CD14-positive monocyte (primary cell): ENCODE measurements around the gene ATRN. TPM values are rescaled to one million over a fixed set of nuclear protein-coding genes. Genes with fewer than 3 reads are reported as not detected.

Source experiments
- DNase-seq, 3 donors: peaks; one replicate each; pipeline ENCODE4 v3.0.0-alpha.2; 2011 to 2022
- H2AFZ ChIP-seq: 2 replicates; pipeline ENCODE4 v1.6.0; 2012; ENCODE audit warnings: mild to moderate bottlenecking, low read depth, low read length, inconsistent platforms; ENCODE audit not compliant: insufficient read depth, poor library complexity, severe bottlenecking
- H3K27ac ChIP-seq, 2 donors: 1 replicate in 1 of 2; 2 replicates in 1 of 2; pipeline ENCODE4 v1.5.1; 2012 to 2013; ENCODE audit warnings: low read length in 2 of 2, control low read depth in 1 of 2, inconsistent platforms in 1 of 2, low read depth in 1 of 2, mild to moderate bottlenecking in 1 of 2
- H3K27me3 ChIP-seq, 2 donors: one replicate each; pipeline versions ENCODE4 v1.6.0 to v1.6.1; 2011 to 2013; ENCODE audit warnings: low read length in 2 of 2; ENCODE audit not compliant: control insufficient read depth in 2 of 2, insufficient read depth in 2 of 2
- H3K36me3 ChIP-seq, 2 donors: replicated peaks in 1 of 2; 1 replicate in 1 of 2; 2 replicates in 1 of 2; pipeline versions ENCODE4 v1.5.1 to v1.6.1; 2012 to 2013; ENCODE audit warnings: low read length in 2 of 2, control low read depth in 1 of 2, inconsistent platforms in 1 of 2, mild to moderate bottlenecking in 1 of 2; ENCODE audit not compliant: insufficient read depth in 2 of 2, control insufficient read depth in 1 of 2
- H3K4me1 ChIP-seq, 2 donors: 1 replicate in 1 of 2; 2 replicates in 1 of 2; pipeline versions ENCODE4 v1.5.1 to v1.6.1; 2012 to 2013; ENCODE audit warnings: low read length in 2 of 2, control low read depth in 1 of 2, inconsistent platforms in 1 of 2, mild to moderate bottlenecking in 1 of 2, moderate library complexity in 1 of 2; ENCODE audit not compliant: insufficient read depth in 2 of 2, control insufficient read depth in 1 of 2
- H3K4me2 ChIP-seq: replicated peaks from 2 replicates; pipeline ENCODE3; 2012; ENCODE audit warnings: low read length, moderate library complexity, mild to moderate bottlenecking; ENCODE audit not compliant: poor library complexity, severe bottlenecking; ENCODE audit errors: extremely low read depth
- H3K4me3 ChIP-seq, 3 experiments: fragments of 200-600 bp in 1 of 3; sonication (generic) in 1 of 3; replicated peaks in 1 of 3; 1 replicate in 2 of 3; 2 replicates in 1 of 3; pipeline ENCODE4 v1.5.1; 2011 to 2013; ENCODE audit warnings: low read length in 3 of 3, mild to moderate bottlenecking in 3 of 3, control low read depth in 2 of 3, low read depth in 2 of 3, inconsistent platforms in 1 of 3, moderate library complexity in 1 of 3
- H3K79me2 ChIP-seq: 2 replicates; pipeline ENCODE4 v1.6.0; 2012; ENCODE audit warnings: mild to moderate bottlenecking, control low read depth, inconsistent platforms, low read length, moderate library complexity; ENCODE audit not compliant: insufficient read depth
- H3K9ac ChIP-seq: 2 replicates; pipeline ENCODE4 v1.6.0; 2017; ENCODE audit warnings: low read length, mild to moderate bottlenecking; ENCODE audit not compliant: insufficient read depth, poor library complexity, severe bottlenecking
- H3K9me3 ChIP-seq, 2 donors: replicated peaks in 1 of 2; 1 replicate in 1 of 2; 2 replicates in 1 of 2; pipeline versions ENCODE4 v1.5.1 to v1.6.1; 2012 to 2013; ENCODE audit warnings: low read length in 2 of 2, control low read depth in 1 of 2; ENCODE audit not compliant: control insufficient read depth in 1 of 2, insufficient read depth in 1 of 2
- H4K20me1 ChIP-seq: 2 replicates; pipeline ENCODE4 v1.6.0; 2012; ENCODE audit warnings: mild to moderate bottlenecking, low read length, control low read depth, moderate library complexity; ENCODE audit not compliant: insufficient read depth
- H3K27ac Mint-ChIP-seq, 7 donors: one replicate each; pipeline ENCODE4 v1.8.0; 2020; ENCODE audit warnings: mild to moderate bottlenecking in 7 of 7, mixed read lengths in 7 of 7, moderate library complexity in 6 of 7, inconsistent platforms in 2 of 7
- H3K27me3 Mint-ChIP-seq, 3 donors: one replicate each; pipeline ENCODE4 v1.8.0; 2021 to 2022; ENCODE audit warnings: low read depth in 3 of 3, mild to moderate bottlenecking in 3 of 3, mixed read lengths in 3 of 3, moderate library complexity in 3 of 3, inconsistent platforms in 1 of 3
- H3K36me3 Mint-ChIP-seq, 2 donors: one replicate each; pipeline ENCODE4 v1.8.0; 2020; ENCODE audit warnings: mixed read lengths in 2 of 2, inconsistent platforms in 1 of 2, mild to moderate bottlenecking in 1 of 2
- H3K4me1 Mint-ChIP-seq: one replicate; pipeline ENCODE4 v1.8.0; 2020; ENCODE audit warnings: mild to moderate bottlenecking, mixed read lengths
- H3K4me3 Mint-ChIP-seq, 2 donors: one replicate each; pipeline ENCODE4 v1.8.0; 2020; ENCODE audit warnings: mild to moderate bottlenecking in 2 of 2, mixed read lengths in 2 of 2, moderate library complexity in 1 of 2
- H3K9me3 Mint-ChIP-seq, 7 donors: one replicate each; pipeline ENCODE4 v1.8.0; 2020 to 2022; ENCODE audit warnings: mixed read lengths in 7 of 7, mild to moderate bottlenecking in 6 of 7, moderate library complexity in 6 of 7, inconsistent platforms in 2 of 7
- WGBS: methylation state at CpG from one replicate; pipeline ENCODE4 v1.1.5; 2013; ENCODE audit warnings: missing lambda C conversion rate; ENCODE audit not compliant: insufficient coverage; 5-methylcytosine and 5-hydroxymethylcytosine counted together
- intact Hi-C, 2 donors: fragments of 100-400 bp; cut with micrococcal nuclease; formaldehyde crosslinking; loops; one replicate each; pipeline versions ENCODE4 v1.15.0 to v1.15.1; 2023
- polyA plus RNA-seq, 3 donors: library from polyadenylated mRNA; depleted of rRNA in 1 of 3; unstranded in 2 of 3; stranded (reverse) in 1 of 3; fragments of 300-500 nt in 2 of 3; fragments of >200 nt in 1 of 3; fragmentation: Illumina TruSeq in 2 of 3; gene quantifications; 1 replicate in 2 of 3; 2 replicates in 1 of 3; pipeline ENCODE4 v1.2.3, GENCODE V29; 2012 to 2021
- TF ChIP-seq, protein P1 (sequence below): fragments of 200-600 bp; IDR thresholded peaks from one replicate; pipeline ENCODE4 v1.8.0; 2022; ENCODE audit warnings: antibody characterized with exemption, mild to moderate bottlenecking

The ATRN gene
- polyA plus RNA-seq, 3 donors = 10.2 to 17.4 (median 11.5) TPM

DNA sequence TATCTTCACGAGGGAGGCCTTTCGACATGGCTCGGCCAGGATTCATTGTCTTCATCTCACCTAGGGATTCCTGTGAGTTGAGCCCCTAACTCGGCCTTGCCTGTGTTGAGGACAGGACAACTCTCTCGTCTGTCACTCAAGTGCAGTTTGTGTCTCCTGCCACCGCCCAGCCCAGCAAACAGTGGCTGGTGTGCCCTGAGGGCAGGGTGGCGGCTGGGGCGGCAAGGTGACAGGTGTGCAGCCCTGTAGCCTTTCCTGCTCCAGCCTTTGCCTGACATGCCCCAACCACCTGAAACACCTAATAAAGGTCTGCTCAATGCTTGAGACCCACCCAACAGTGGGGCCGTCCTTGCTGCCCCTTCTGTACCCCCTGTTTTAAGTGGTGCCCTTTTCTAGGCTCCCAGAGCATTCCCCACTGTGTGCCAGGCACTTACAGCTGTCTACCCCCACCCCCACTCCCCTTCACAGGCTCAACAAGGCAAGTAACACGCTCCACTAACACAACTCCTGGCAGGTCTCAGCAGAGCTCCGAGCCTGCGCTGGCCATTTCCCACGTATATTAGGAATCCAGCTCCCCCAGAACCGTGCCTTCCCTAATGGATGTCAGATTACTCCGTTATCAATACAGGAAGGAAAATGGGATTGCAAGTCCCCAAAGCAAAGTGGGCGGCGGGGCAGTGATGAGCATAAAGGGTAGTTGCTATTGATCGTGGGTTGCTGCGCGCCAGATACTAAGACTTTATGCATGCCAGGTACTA lies 174.7 kb downstream of the ATRN start:
- Histone ChIP-seq H3K4me3 (no peak overlapping the region), H3K27me3 (no peaks in the 10 kb centered on the region), H3K9me3 (no peaks in the 10 kb centered on the region), H3K4me1 (no peaks in the 10 kb centered on the region), H3K36me3 (peaks cover 56 to 89% of the 10 kb centered on the region in 2 donors), H3K27ac (no peak overlapping the region), H3K79me2 (no peaks in the 10 kb centered on the region), H3K4me2 (no peak overlapping the region), H3K9ac (no peak overlapping the region), H4K20me1 (no peaks in the 10 kb centered on the region), H2AFZ (no peak overlapping the region)
- DNase-seq = no peak
- Mint-ChIP-seq H3K27ac (no peak overlapping the region), H3K27me3 (no peaks in the 10 kb centered on the region), H3K4me3 (no peak overlapping the region), H3K9me3 (no peaks in the 10 kb centered on the region), H3K4me1 (no peaks in the 10 kb centered on the region), H3K36me3 (peaks cover 79 to 86% of the 10 kb centered on the region in 2 donors)
- intact Hi-C loops = no loop called here
- 99% methylated on average over 13 of the region's 20 CpGs for WGBS
- TF ChIP-seq, protein P1, sequence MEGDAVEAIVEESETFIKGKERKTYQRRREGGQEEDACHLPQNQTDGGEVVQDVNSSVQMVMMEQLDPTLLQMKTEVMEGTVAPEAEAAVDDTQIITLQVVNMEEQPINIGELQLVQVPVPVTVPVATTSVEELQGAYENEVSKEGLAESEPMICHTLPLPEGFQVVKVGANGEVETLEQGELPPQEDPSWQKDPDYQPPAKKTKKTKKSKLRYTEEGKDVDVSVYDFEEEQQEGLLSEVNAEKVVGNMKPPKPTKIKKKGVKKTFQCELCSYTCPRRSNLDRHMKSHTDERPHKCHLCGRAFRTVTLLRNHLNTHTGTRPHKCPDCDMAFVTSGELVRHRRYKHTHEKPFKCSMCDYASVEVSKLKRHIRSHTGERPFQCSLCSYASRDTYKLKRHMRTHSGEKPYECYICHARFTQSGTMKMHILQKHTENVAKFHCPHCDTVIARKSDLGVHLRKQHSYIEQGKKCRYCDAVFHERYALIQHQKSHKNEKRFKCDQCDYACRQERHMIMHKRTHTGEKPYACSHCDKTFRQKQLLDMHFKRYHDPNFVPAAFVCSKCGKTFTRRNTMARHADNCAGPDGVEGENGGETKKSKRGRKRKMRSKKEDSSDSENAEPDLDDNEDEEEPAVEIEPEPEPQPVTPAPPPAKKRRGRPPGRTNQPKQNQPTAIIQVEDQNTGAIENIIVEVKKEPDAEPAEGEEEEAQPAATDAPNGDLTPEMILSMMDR = no peak

DNA sequence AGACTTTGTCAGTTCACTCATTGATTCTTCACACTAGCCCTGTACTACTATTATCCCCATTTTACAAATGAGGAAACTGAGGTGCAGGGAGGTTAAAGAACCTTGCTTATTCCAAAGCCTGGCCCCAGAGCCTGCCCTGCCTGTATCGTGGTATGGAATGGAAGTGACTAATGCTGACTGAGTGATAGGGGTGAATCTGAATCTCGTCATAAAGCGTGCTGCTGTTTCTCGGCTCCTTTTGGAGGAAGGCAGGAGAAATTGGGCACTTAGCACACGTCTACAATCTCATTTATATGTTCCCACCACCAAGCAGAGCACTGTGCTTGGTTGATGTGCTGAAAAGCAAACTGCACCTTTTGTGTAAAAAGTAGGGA lies 175.2 kb downstream of the ATRN start:
- no peaks in the 10 kb centered on the region for H3K79me2 ChIP-seq
- H3K9ac ChIP-seq = no peak overlapping the region
- no peak overlapping the region for H3K27ac ChIP-seq
- Mint-ChIP-seq H3K9me3 (no peaks in the 10 kb centered on the region), H3K27ac (no peak overlapping the region), H3K36me3 (peaks cover 80 to 87% of the 10 kb centered on the region in 2 donors), H3K4me1 (no peaks in the 10 kb centered on the region), H3K27me3 (no peaks in the 10 kb centered on the region), H3K4me3 (no peak overlapping the region)
- intact Hi-C loops = no loop called here
- no peak overlapping the region for H3K4me3 ChIP-seq
- no peaks in the 10 kb centered on the region for H3K9me3 ChIP-seq
- TF ChIP-seq, protein P1 = no peak
- H3K4me2 ChIP-seq = no peak overlapping the region
- no peak overlapping the region for H2AFZ ChIP-seq
- 100% methylated on average over 1 of the region's 5 CpGs for WGBS
- H3K4me1 ChIP-seq = no peaks in the 10 kb centered on the region
- no peaks in the 10 kb centered on the region for H3K27me3 ChIP-seq
- peaks cover 56 to 87% of the 10 kb centered on the region in 2 donors for H3K36me3 ChIP-seq
- DNase-seq = no peak
- no peaks in the 10 kb centered on the region for H4K20me1 ChIP-seq
